ENCODE data around the gene DSTN.
A peak's percentile ranks its signal among the peaks of the same experiment; 100 is the strongest.

The DSTN gene

GRCh38 chr20:17569616-17570346 is at the start of gene DSTN:
Gene DSTN (plus strand): TSS chr20:17570075. CDS start chr20:17570209, 134 bp downstream.
- peak in 1 of 2 donors; percentile 67 for DNase-seq

GRCh38 chr20:17520583-17520982 is 49.3 kb upstream of the DSTN start:
- no peak for DNase-seq

- DNase-seq = no peak
These were observed 47.3 kb upstream of the DSTN start for GRCh38 chr20:17522528-17522927.

GRCh38 chr20:17523326-17523725 is 46.5 kb upstream of the DSTN start:
- no peak for DNase-seq

- no peak for DNase-seq
These were observed 45.3 kb upstream of the DSTN start for GRCh38 chr20:17524560-17524959.

- DNase-seq = no peak
These were observed 44.7 kb upstream of the DSTN start for GRCh38 chr20:17525132-17525531.

- DNase-seq = no peak
These were observed 44.2 kb upstream of the DSTN start for GRCh38 chr20:17525650-17526049.

- DNase-seq = no peak
These were observed 40.3 kb upstream of the DSTN start for GRCh38 chr20:17529586-17529985.

GRCh38 chr20:17530153-17530552 is 39.7 kb upstream of the DSTN start:
- DNase-seq = no peak

GRCh38 chr20:17530716-17531664 is 38.9 kb upstream of the DSTN start, which contains the start of gene BFSP1:
Gene BFSP1 (minus strand): TSS chr20:17531379. CDS start chr20:17531329, 50 bp downstream.
- DNase-seq = no peak

GRCh38 chr20:17531665-17532025 is 38.2 kb upstream of the DSTN start:
- DNase-seq = no peak

- DNase-seq = no peak
These were observed 36.5 kb upstream of the DSTN start for GRCh38 chr20:17533396-17533795.

GRCh38 chr20:17534077-17534476 is 35.8 kb upstream of the DSTN start:
- no peak for DNase-seq

- DNase-seq = peak; percentile 12 to 49
These were observed 32.9 kb upstream of the DSTN start for GRCh38 chr20:17536944-17537444.

GRCh38 chr20:17537959-17538358 is 31.9 kb upstream of the DSTN start:
- no peak for DNase-seq

GRCh38 chr20:17538517-17539170 is 31.2 kb upstream of the DSTN start:
- DNase-seq = no peak

GRCh38 chr20:17541596-17541995 is 28.3 kb upstream of the DSTN start:
- DNase-seq = no peak

- DNase-seq = no peak
These were observed 27.9 kb upstream of the DSTN start for GRCh38 chr20:17541996-17542395.

- no peak for DNase-seq
These were observed 27.4 kb upstream of the DSTN start for GRCh38 chr20:17542481-17542880.

GRCh38 chr20:17542993-17543412 is 26.9 kb upstream of the DSTN start:
- DNase-seq = no peak

GRCh38 chr20:17543531-17544131 is 26.2 kb upstream of the DSTN start:
- DNase-seq = no peak

GRCh38 chr20:17545127-17545526 is 24.7 kb upstream of the DSTN start:
- DNase-seq = no peak

GRCh38 chr20:17549131-17549530 is 20.7 kb upstream of the DSTN start:
- DNase-seq = no peak
